ENCODE data around the gene PPM1E.

Gene PPM1E

GRCh38 chr17:58802188-58802587 lies 46.5 kb downstream of the PPM1E start:
- no peaks in the 10 kb centered on the region for H3K4me1 Mint-ChIP-seq

GRCh38 chr17:58806046-58806445 lies 50.4 kb downstream of the PPM1E start:
- no peak overlapping the region for H3K27ac Mint-ChIP-seq
- peaks cover 5% of the 10 kb centered on the region for H3K36me3 Mint-ChIP-seq (ENCODE audit: low read depth)
- peaks cover 4% of the 10 kb centered on the region for H3K27me3 Mint-ChIP-seq (ENCODE audit: low read depth, poor library complexity)
- peaks cover 16% of the 10 kb centered on the region for H3K9me3 Mint-ChIP-seq
- TF ChIP-seq CTCF (IDR thresholded peaks at IDR 0.05), result no peak
- no peak for DNase-seq
- H3K4me3 Mint-ChIP-seq, result no peak overlapping the region
- no peaks in the 10 kb centered on the region for H3K4me1 Mint-ChIP-seq

More at GRCh38 chr17:58802188-58802587, 46.5 kb downstream of the PPM1E start:
- Mint-ChIP-seq H3K27ac (no peak overlapping the region), H3K9me3 (peaks cover 16% of the 10 kb centered on the region), H3K4me3 (no peak overlapping the region), H3K36me3 (ENCODE audit: low read depth) (peaks cover 5% of the 10 kb centered on the region), H3K27me3 (ENCODE audit: low read depth, poor library complexity) (peaks cover 6% of the 10 kb centered on the region)
- no peak for TF ChIP-seq CTCF (IDR thresholded peaks at IDR 0.05)
- DNase-seq, result no peak

GRCh38 chr17:58808609-58809563 lies 53.2 kb downstream of the PPM1E start:
- DNase-seq, result no peak
- H3K36me3 Mint-ChIP-seq (ENCODE audit: low read depth), result no peaks in the 10 kb centered on the region
- no peak for TF ChIP-seq CTCF (IDR thresholded peaks at IDR 0.05)
- no peak overlapping the region for H3K4me3 Mint-ChIP-seq
- H3K9me3 Mint-ChIP-seq, result no peaks in the 10 kb centered on the region
- peaks cover 4% of the 10 kb centered on the region for H3K27me3 Mint-ChIP-seq (ENCODE audit: low read depth, poor library complexity)
- no peaks in the 10 kb centered on the region for H3K4me1 Mint-ChIP-seq
- no peak overlapping the region for H3K27ac Mint-ChIP-seq

GRCh38 chr17:58809564-58809936 lies 53.9 kb downstream of the PPM1E start:
- Mint-ChIP-seq H3K4me1 (no peaks in the 10 kb centered on the region), H3K27me3 (ENCODE audit: low read depth, poor library complexity) (peaks cover 4% of the 10 kb centered on the region), H3K36me3 (ENCODE audit: low read depth) (no peaks in the 10 kb centered on the region), H3K9me3 (no peaks in the 10 kb centered on the region), H3K4me3 (no peak overlapping the region), H3K27ac (no peak overlapping the region)
- no peak for DNase-seq
- no peak for TF ChIP-seq CTCF (IDR thresholded peaks at IDR 0.05)

GRCh38 chr17:58811290-58811689 lies 55.6 kb downstream of the PPM1E start:
- no peaks in the 10 kb centered on the region for H3K27me3 Mint-ChIP-seq (ENCODE audit: low read depth, poor library complexity)
- no peaks in the 10 kb centered on the region for H3K36me3 Mint-ChIP-seq (ENCODE audit: low read depth)
- DNase-seq, result no peak
- no peak overlapping the region for H3K4me3 Mint-ChIP-seq
- H3K9me3 Mint-ChIP-seq, result no peaks in the 10 kb centered on the region
- no peak overlapping the region for H3K27ac Mint-ChIP-seq
- TF ChIP-seq CTCF (IDR thresholded peaks at IDR 0.05), result no peak
- no peaks in the 10 kb centered on the region for H3K4me1 Mint-ChIP-seq

GRCh38 chr17:58813712-58814111 lies 58.1 kb downstream of the PPM1E start:
- no peak overlapping the region for H3K4me3 Mint-ChIP-seq
- TF ChIP-seq CTCF (IDR thresholded peaks at IDR 0.05), result no peak

More at GRCh38 chr17:58813712-58814111, 58.1 kb downstream of the PPM1E start:
- DNase-seq, result no peak
- Mint-ChIP-seq H3K27me3 (ENCODE audit: low read depth, poor library complexity) (no peaks in the 10 kb centered on the region), H3K9me3 (no peaks in the 10 kb centered on the region), H3K27ac (no peak overlapping the region), H3K4me1 (no peaks in the 10 kb centered on the region), H3K36me3 (ENCODE audit: low read depth) (no peaks in the 10 kb centered on the region)

Measured in nephron progenitor cell (in vitro differentiated cells).